K562 (cell line): ENCODE measurements around the gene C2orf72. TPM values are rescaled to one million over a fixed set of nuclear protein-coding genes. Genes with fewer than 3 reads are reported as not detected.

Experiments
- ATAC-seq: fragments of 200-7000 bp; cut with Tn5 transposase; 3 replicates; pipeline ENCODE4 v1.9.1; 2020; ENCODE audit warnings: moderate library complexity
- BruUV-seq: library from RNA; stranded (reverse); fragments of 400-500 nt; replicated peaks from 2 replicates; lab custom pipeline; 2021; lab: Mats Ljungman, UMichigan
- CTCF ChIA-PET: fragments of 300-600 bp; formaldehyde crosslinking; extraction: SDS; loops from one replicate; lab custom pipeline; 2021; ENCODE audit warnings: low intra/inter-chr PET ratio; lab: Yijun Ruan, JAX
- POLR2A ChIA-PET: fragments of 300-600, 350-650 bp; sonication (Branson Sonifier 250); formaldehyde crosslinking; extraction: SDS; loops from one replicate; lab custom pipeline; 2021; ENCODE audit warnings: antibody characterized with exemption, inconsistent platforms; lab: Yijun Ruan, JAX
- DNase-seq, 4 experiments: peaks; one replicate each; pipeline versions ENCODE4 v3.0.0 to v3.0.0-alpha.2; 2011 to 2018; ENCODE audit warnings: low spot score in 3 of 4, mixed read lengths in 3 of 4; ENCODE audit errors: extremely low read depth in 1 of 4
- FAIRE-seq: peaks from 2 replicates; lab custom pipeline; 2011; peaks lifted over from hg19 to GRCh38; lab: Jason Lieb, UNC
- H2AFZ ChIP-seq: 2 replicates; pipeline ENCODE4 v1.6.0; 2011; ENCODE audit warnings: low read depth, low read length, control low read depth, inconsistent platforms
- H3K27ac ChIP-seq: fragments of 200-600 bp; 3 replicates; pipeline ENCODE4 v1.8.0; 2011; ENCODE audit warnings: low read depth, mild to moderate bottlenecking, control low read depth, inconsistent platforms, low read length, moderate library complexity, mixed read lengths; ENCODE audit errors: extremely low read depth
- H3K27me3 ChIP-seq, 2 experiments: fragments of 300-600 bp in 1 of 2; 2 replicates in 1 of 2; 3 replicates in 1 of 2; pipeline versions ENCODE4 v1.6.0 to v1.8.0; 2011; ENCODE audit warnings: inconsistent platforms in 2 of 2, low read length in 2 of 2, mild to moderate bottlenecking in 1 of 2, mixed read lengths in 1 of 2, moderate library complexity in 1 of 2; ENCODE audit not compliant: control insufficient read depth in 2 of 2, insufficient read depth in 2 of 2
- H3K36me3 ChIP-seq: fragments of 300-600 bp; 3 replicates; pipeline ENCODE4 v1.8.0; 2011; ENCODE audit warnings: mild to moderate bottlenecking, low read length, inconsistent platforms; ENCODE audit not compliant: control insufficient read depth, insufficient read depth
- H3K4me1 ChIP-seq, 2 experiments: fragments of 200-600 bp in 1 of 2; replicated peaks in 1 of 2; 2 replicates in 1 of 2; 3 replicates in 1 of 2; pipeline versions ENCODE4 v1.5.1 to v1.8.0; 2011; ENCODE audit warnings: inconsistent platforms in 2 of 2, low read length in 2 of 2, mild to moderate bottlenecking in 1 of 2, mixed read lengths in 1 of 2, moderate library complexity in 1 of 2; ENCODE audit not compliant: control insufficient read depth in 2 of 2, insufficient read depth in 2 of 2
- H3K4me2 ChIP-seq: 2 replicates; pipeline ENCODE4 v1.6.1; 2011; ENCODE audit warnings: low read length, control low read depth, inconsistent platforms, mixed read lengths; ENCODE audit not compliant: insufficient read depth
- H3K4me3 ChIP-seq: fragments of 200-600 bp; sonication (generic), shearing (Covaris generic); 2 replicates; pipeline ENCODE4 v1.5.1; 2016; ENCODE audit warnings: control low read depth, inconsistent platforms
- H3K79me2 ChIP-seq: fragments of 200-600 bp; 3 replicates; pipeline ENCODE4 v1.8.0; 2011; ENCODE audit warnings: low read length, inconsistent platforms; ENCODE audit not compliant: control insufficient read depth, insufficient read depth
- H3K9ac ChIP-seq, 2 experiments: 2 replicates each; pipeline versions ENCODE4 v1.6.0 to v1.6.1; 2011; ENCODE audit warnings: low read depth in 2 of 2, low read length in 2 of 2, control low read depth in 1 of 2, inconsistent platforms in 1 of 2, mild to moderate bottlenecking in 1 of 2, mixed read lengths in 1 of 2; ENCODE audit not compliant: insufficient read depth in 1 of 2
- H3K9me1 ChIP-seq: one replicate; pipeline ENCODE4 v1.6.0; 2011; ENCODE audit warnings: inconsistent platforms, mild to moderate bottlenecking, low read length, moderate library complexity; ENCODE audit not compliant: control insufficient read depth, insufficient read depth
- H3K9me3 ChIP-seq: replicated peaks from 2 replicates; pipeline ENCODE4 v1.5.1; 2011; ENCODE audit warnings: low read depth, low read length, inconsistent platforms; ENCODE audit not compliant: control insufficient read depth, insufficient read depth
- H4K20me1 ChIP-seq: replicated peaks from 2 replicates; pipeline ENCODE4 v1.6.1; 2011; ENCODE audit warnings: low read length, inconsistent platforms, mixed read lengths; ENCODE audit not compliant: control insufficient read depth, insufficient read depth
- MTA2 ChIP-seq: fragments of 450-650 bp; IDR thresholded peaks from 2 replicates; pipeline ENCODE4 v1.6.1; 2016; ENCODE audit warnings: low read depth
- NR2F6 ChIP-seq: fragments of 450-650 bp; formaldehyde crosslinking; IDR thresholded peaks from 2 replicates; pipeline ENCODE4 v1.4.0; 2020; ENCODE audit warnings: mild to moderate bottlenecking
- POLR2AphosphoS5 ChIP-seq: IDR thresholded peaks from 2 replicates; pipeline ENCODE4 v1.6.1; 2011; ENCODE audit warnings: mild to moderate bottlenecking, low read depth, low read length, moderate library complexity; ENCODE audit not compliant: control insufficient read depth, insufficient read depth
- TCF7L2 ChIP-seq: fragments of 150-350 bp; IDR thresholded peaks from 2 replicates; pipeline ENCODE4 v1.6.1; 2016; ENCODE audit warnings: low read depth, mild to moderate bottlenecking, low read length, moderate library complexity
- ZBTB43 ChIP-seq: sonication (generic); formaldehyde crosslinking; IDR thresholded peaks from 2 replicates; pipeline ENCODE4 v1.8.0; 2023; ENCODE audit warnings: mild to moderate bottlenecking, missing genetic modification reagents
- WGBS: fragments of 100-300 bp; shearing (Covaris generic); methylation state at CpG from one replicate; pipeline ENCODE4 v1.1.6; 2016; ENCODE audit warnings: low coverage, mixed read lengths; ENCODE audit not compliant: insufficient coverage; ENCODE audit errors: missing lambda C conversion rate; 5-methylcytosine and 5-hydroxymethylcytosine counted together
- in situ Hi-C: fragments of 300-500 bp; cut with MboI; formaldehyde crosslinking; loops from 4 replicates; pipeline ENCODE4 v1.15.0; 2018; ENCODE audit warnings: inconsistent platforms, mixed read lengths
- intact Hi-C: fragments of 100-400 bp; cut with micrococcal nuclease; formaldehyde crosslinking; loops from 2 replicates; pipeline ENCODE4 v1.14.2; 2022
- polyA plus RNA-seq, 8 experiments: library from polyadenylated mRNA; depleted of rRNA in 4 of 8; stranded (reverse) in 5 of 8; unstranded in 3 of 8; fragments of >200 nt; fragmentation: Nextera tagmentation in 2 of 8; fragmentation: Illumina TruSeq in 1 of 8; extraction: Ambion mirVana in 2 of 8; extraction: Trizol in 1 of 8; gene quantifications; 2 replicates each; pipeline versions ENCODE4 v1.2.1 to v1.2.3, GENCODE V29; 2011 to 2014; ENCODE audit warnings: inconsistent platforms in 1 of 8, missing spikeins in 1 of 8
- total RNA-seq, 7 experiments: library from RNA; depleted of rRNA in 6 of 7; stranded (reverse); fragments of >200 nt in 6 of 7; fragmentation: Illumina TruSeq in 2 of 7; extraction: Trizol in 2 of 7; gene quantifications; 2 replicates each; pipeline versions ENCODE4 v1.2.1 to v1.2.3, GENCODE V29; 2011 to 2021; ENCODE audit warnings: low replicate concordance in 1 of 7

The C2orf72 gene
- total and polyA plus RNA-seq, 9 of the 15 experiments (the other 6 are each of a cell fraction or from before 2014, with no cell fraction given) = 0.08 to 0.18 (median 0.11) TPM; not detected in 6

GRCh38 chr2:231000211-231000904, 37.0 kb upstream of the C2orf72 start:
- no peaks in the 10 kb centered on the region for H3K9me1 ChIP-seq
- no peak for FAIRE-seq
- no peak overlapping the region for H3K4me2 ChIP-seq
- H3K36me3 ChIP-seq = no peaks in the 10 kb centered on the region
- ChIA-PET POLR2A (no interaction called here), CTCF (no interaction called here)
- H3K9me3 ChIP-seq = no peaks in the 10 kb centered on the region
- H3K27me3 ChIP-seq = peaks cover 10 to 43% of the 10 kb centered on the region in 2 experiments; a peak in 3 of 5 replicates
- intact Hi-C loops = no loop called here
- H3K4me3 ChIP-seq = no peak overlapping the region
- no peak overlapping the region for H3K9ac ChIP-seq
- no peak for TF ChIP-seq MTA2
- no peak for TF ChIP-seq NR2F6 (CRISPR knock-in tag)
- no peak for TF ChIP-seq TCF7L2
- no peak for TF ChIP-seq POLR2AphosphoS5
- no peak for TF ChIP-seq ZBTB43 (CRISPR knock-in tag)
- no peaks in the 10 kb centered on the region for H4K20me1 ChIP-seq
- DNase-seq = no peak
- H3K79me2 ChIP-seq = no peaks in the 10 kb centered on the region
- ATAC-seq = no peak
- 1% methylated on average over 14 of the region's 24 CpGs for WGBS
- BruUV-seq = no TSS peak
- H3K4me1 ChIP-seq = no peaks in the 10 kb centered on the region
- H3K27ac ChIP-seq = no peak overlapping the region
- no peak overlapping the region for H2AFZ ChIP-seq
- in situ Hi-C loops = no loop called here
